Activated gamma-delta T cell (primary cell): ENCODE results near the gene MIGA2.
"Not testable (repeated sequence)": the region's sequence is repeated elsewhere in the genome, so short reads cannot be mapped to it uniquely, and the experiment has no call there.

Experiments used
- DNase-seq: peaks from one replicate; lab custom pipeline; 2025; lab: John Stamatoyannopoulos, UW

The MIGA2 gene

DNA sequence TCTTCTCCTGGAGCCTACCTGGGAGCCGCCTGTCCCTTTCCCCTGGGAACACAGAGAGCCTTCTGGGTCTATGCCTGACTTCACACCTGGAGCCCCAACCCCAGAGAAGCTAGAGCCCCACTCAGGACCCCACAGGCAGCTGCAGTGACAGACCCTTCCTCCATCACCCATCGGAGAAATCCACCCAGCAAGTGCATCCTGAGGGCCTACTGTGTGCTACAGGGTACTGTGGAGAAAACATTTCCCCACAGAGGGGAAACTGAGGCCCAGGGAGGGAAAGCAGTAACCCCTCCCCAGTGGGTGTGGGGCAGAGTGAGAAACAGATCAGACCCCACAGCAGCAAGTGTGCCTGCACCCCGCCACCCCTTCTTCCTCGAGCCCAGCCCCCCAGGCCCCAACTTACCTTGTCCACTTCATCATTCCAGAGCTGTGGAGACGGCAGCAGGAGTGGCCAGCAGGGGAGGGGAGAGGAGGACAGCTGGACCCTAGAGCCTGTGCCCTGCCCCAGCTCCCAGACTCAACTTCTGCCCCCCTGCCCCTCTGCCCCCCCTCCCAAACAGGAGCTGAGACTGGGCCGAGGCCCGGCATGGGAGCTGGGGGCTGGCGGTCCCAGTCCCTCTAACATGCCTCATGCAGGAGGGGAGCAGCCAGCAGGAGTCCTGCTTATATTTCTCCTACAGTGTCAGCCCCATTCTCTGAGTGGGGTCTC, 26.0 kb upstream of the MIGA2 start:
- DNase-seq = no peak

DNA sequence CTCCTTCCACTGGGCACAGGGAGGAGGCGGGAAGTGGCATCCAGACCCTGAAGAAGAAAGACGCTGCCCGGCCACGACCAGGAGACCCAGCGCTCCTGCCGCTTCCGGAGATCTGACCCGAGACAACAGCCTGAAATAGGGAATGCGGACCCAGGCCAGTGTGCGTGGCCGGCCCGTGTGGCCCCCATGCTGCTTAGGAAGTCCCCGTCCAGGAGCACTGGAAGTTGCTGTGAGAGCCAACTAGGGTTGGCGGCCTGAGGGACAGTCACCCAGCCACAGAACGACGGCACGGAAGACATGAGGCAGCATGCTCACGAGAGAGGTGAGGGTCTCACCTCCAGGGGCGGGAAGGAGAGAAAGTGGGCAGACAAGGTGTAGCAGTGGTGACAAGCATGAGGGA, 25.3 kb upstream of the MIGA2 start:
- DNase-seq = no peak

DNA sequence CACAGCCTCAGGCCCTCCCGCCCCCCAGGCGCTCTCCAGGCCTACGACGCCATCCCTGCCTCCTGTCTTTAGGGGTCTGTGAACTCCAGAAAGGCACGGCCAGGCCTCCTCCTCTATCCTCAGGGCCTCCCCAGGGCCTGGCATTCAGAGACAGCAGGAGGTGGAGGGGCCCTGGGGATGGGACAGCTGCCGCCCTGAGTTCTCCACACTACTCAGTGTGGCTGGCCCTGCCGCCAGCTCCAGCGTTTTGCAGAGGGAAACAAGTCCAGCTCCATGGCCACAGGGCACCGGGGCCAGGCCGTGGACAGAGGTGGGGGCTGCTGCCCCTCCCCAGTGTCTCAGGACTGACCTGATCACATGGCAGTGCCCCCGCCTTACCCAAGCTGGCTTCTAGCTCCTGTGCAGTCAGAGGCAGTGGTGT, 24.7 kb upstream of the MIGA2 start:
- no peak for DNase-seq

DNA sequence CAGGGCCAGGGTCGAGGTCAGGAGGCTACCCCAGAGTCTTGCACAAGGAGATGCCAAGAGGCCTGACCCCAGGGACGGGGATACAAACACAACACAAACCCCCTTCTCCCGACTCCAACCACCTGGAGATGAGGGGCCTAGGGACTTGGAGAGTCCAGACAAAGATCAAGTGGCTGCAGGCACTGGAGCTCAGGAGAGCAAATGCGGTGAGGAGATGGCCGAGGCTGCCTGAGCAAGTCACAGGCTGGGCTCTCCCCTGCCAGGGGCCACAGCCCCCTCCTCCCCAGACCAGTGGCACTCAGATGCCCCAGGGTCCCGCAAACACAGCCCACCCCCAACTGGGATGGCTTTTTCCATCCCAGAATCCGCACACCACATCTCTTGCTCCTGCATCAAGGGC, 24.1 kb upstream of the MIGA2 start:
- no peak for DNase-seq

DNA sequence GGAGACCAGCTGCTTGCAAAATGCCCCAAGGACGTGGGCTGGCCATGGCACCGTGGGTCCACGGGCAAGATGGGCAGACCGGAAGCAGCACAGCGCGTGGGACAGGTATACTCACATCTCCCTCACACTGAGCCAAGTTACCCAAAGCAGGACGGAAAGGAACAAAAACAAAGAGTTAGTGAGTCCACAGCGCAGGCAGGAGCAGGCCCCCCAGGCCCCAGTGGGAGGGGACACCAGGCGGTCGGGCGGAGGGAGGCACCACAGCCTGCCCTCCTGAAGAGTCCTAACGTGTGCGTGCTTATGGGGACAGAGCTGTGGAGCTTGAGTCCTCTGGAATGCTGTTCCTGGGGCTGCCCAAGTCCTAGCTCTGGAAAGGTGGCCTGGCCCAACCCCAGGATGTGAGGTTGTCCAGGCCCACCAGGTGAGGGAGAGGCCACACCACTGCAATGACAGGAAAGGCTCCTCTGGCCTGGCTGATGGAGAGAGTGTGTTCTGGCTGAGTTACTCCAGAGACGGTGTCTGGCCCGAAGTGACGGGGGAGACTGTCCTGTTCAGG, 23.5 kb upstream of the MIGA2 start:
- no peak for DNase-seq

DNA sequence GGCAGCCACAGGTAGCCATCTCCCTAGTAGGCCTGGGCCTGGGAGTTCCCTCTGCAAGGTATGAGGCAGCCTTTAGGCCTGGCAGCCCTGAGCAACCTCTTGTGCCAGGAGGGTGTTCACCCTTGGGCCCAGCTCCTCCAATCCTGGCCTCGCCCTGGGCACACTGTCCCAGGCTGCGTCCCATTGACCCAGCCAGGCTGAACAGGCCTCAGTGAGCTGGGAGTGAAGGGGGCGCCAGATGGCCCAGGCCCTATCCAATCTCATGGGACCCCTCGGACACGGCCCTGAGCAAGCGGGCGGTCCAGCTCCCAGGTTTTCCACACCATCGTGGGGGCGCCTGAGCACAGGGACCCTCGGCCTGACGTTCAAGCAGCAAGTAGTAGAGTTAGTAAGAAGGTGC, 22.8 kb upstream of the MIGA2 start:
- no peak for DNase-seq

DNA sequence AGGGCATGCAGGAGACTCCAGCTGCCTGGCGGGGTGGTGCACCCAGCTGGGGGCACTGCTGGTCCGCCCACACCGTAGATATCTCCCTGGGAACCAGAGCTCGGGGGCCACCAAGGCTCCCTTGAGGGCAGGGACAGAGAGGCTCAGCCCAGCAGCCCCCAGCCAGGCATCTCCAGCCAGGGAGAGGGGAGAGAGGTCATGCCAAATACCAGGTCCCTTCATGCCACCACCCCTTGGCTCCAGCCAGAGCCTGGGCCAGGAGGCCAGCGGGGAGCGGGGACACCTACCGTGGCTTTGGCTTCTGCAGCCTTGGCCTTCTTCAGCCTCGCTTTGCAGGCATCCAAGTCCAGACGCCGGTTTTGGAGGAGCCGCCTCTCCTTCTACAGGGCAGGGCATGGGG, 22.3 kb upstream of the MIGA2 start:
- no peak for DNase-seq

DNA sequence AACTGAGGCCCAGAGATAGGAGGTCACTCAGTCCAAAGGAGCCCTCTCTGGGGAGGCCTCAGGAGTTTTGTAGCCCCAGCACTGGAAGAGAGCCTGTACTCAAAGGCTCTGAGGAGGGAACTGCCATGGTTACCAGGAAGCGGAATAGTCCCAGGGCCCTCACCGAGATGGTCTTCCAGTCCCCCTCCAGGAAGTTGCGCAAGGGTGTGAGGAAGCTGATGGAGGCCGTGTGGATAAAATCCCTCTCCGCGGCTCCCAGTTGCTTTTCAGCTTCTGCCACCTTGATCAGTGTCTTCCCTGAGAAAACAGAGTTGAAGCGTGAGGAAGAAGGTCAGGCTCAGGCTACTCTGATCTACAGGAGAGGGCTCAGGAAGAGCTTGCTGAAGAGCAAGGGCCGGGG, 21.8 kb upstream of the MIGA2 start:
- no peak for DNase-seq

DNA sequence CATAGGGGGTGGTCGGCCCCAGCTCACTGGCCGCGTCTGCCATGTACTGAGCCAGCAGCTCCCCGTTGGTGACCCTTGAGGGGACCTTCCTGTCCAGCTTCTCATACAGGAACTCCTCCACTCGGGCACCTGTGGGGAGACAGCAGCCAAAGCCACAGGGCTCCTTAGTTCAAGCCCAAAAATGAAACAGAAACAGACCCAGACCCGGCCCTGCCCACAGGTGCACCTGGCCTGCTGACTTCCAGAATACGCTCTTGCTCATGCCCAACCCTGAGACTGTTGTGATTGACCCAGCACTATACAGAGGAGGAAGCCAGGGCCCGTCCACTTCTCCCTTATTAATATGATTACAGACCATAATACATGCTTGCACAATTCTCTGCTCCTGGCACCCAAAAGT, 15.3 kb upstream of the MIGA2 start:
- DNase-seq = no peak

DNA sequence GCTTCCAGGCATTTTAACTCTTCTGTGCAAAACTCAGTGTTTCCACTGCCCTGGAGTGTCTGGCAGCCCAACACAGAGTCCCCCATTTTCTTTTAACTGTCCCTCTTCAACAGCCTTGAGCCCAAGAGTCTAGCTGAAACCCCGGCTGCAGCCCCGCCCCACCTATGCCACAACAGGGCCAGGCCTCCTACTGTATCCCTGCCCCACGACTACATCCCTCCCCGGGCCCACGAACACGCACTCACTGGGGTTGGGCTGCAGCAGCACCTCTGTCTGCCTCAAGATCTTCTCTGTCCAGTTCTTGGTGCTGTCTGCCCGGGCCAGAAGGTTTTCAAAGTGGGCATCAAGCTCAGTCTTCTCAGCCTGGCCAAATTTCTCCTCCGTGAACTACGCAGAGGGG, 14.4 kb upstream of the MIGA2 start:
- DNase-seq = no peak

DNA sequence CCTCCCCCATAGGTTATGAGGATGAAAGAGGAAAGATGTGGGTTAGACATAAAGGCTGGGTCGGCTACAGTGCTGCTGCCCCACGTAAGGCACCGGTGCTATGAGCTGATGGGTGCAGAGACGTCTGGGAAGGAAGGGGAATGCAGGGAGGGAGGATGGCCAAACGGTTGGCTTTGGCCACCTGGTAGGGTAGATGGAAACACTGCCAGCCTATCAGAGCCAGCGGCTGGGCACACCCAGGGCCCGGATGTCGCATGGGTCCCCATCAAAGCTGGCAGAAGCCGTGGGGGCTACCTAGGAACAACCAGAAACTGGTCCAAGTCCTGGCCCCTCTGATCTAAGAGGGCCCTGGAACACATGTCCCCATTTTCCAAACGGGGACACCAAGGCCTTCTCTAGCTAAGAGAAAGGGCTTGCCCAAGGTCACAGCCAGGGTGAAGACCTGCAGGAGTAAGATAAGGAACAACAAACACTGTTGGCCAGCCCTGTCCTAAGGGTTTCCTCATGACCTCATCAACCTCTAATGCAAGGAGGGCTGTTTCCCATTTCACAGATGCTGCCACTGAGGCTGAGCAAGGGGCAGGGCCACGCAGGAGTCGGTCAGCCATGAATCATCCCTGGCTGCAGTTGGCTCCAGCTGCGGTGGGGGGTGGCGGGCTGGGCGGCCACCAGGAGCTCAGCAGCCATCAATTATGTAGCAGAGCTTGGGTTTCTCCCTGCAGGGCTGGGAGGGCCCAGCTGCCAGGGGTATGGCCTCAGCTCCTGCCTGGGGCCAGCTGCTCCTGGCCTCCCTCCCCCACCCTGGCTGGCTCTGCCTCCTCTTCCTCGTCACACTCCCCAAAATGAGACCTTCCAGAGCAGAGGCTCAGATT, 13.2 kb upstream of the MIGA2 start:
- no peak for DNase-seq

DNA sequence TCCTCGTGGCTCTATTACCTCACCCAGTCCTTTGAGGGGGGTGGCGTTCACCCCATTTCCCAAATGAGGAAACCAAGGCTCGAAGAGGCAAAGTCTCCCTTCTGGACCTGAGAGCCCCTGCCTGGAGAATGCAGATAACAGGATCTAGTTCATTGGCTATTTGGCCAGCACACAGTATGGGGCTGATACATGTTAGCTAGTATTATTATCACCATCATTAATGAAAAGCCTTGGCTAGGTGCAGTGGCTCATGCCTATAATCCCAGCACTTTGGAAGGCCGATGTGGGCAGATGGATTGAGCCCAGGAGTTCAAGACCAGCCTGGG, 12.6 kb upstream of the MIGA2 start:
- no peak for DNase-seq

DNA sequence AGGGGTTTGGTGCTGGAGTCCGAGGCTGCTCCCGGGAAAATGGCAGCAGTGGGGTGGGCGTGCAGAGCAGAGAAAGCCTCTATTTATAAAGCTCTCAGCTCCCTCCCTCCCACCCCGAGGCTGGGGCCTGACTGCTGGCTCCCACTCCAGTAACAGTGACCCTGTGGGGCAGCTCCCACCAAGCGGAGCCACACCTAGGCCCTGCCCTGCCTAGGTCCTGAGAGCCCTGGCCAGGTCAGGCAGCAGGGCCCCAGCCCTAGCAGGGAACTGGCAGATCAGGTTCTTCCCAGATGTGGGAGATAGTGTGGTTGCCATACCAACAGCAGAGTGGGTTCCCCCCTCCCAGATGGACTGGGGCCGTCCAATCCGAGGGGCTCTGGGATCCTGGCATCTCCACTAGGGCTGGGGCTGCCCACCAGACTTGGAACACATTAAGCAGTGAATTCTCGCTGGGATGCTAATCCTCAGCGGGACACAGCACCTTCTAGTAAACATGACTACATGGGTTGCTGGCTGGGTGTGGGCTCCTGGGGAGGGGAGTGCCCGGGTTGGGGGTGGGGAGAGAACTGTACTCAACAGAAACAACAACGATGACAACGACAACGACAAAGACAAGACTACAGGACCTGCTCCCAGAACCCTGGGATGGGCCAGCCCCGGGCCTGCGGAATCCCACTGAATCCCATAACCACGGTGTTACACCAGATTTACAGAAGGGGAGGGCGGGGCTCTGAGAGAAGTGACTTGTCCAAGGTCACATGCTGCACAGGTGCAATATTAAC, 9.8 kb upstream of the MIGA2 start:
- DNase-seq = no peak

DNA sequence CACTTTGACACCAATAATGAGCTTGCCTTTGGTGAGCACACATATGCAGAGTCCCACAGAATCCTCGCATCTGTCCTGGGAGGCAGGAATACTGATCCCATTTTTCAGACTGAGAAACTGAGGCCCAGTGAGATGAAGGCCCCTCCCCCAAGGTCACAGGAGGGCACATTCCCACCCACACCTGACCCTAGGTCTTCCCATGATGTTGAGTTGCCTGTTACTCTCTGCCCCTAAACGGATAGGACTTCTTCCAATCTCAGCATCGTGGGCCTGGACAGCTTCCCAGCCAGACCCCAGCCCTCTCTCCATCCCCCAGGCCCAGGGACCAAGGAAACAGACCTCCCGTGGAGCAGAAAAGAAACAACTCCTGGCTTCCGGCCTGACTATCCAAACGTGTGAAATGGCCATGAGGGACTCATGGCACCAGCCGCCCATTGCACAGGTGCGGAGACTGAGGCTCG, 9.2 kb upstream of the MIGA2 start:
- no peak for DNase-seq

DNA sequence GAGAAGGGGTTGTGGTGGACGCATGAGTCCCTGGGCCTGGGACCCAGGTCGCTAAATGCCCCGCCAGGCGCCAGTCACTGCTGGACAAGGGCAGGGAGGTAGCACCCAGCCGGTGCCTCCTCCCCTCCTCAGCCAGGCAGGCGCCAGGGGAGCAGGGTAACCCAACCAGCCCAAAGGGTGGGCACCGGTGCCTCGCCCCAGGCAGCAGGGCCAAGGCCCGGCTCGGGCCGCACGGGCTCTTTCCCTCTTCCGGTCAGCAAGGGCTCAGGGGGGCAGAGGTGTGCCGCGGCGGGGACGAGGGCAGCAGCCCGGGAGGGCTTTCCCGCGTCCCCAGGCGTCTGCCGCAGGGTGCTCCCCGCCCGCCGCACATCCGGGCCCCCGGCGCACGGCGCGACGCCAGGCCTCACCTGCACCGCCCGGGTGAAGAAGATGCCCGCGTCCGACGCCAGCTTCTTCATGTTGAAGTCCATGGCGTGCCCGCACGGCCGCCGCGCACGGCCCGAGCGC, 8.7 kb upstream of the MIGA2 start:
- peak; percentile 81 for DNase-seq

DNA sequence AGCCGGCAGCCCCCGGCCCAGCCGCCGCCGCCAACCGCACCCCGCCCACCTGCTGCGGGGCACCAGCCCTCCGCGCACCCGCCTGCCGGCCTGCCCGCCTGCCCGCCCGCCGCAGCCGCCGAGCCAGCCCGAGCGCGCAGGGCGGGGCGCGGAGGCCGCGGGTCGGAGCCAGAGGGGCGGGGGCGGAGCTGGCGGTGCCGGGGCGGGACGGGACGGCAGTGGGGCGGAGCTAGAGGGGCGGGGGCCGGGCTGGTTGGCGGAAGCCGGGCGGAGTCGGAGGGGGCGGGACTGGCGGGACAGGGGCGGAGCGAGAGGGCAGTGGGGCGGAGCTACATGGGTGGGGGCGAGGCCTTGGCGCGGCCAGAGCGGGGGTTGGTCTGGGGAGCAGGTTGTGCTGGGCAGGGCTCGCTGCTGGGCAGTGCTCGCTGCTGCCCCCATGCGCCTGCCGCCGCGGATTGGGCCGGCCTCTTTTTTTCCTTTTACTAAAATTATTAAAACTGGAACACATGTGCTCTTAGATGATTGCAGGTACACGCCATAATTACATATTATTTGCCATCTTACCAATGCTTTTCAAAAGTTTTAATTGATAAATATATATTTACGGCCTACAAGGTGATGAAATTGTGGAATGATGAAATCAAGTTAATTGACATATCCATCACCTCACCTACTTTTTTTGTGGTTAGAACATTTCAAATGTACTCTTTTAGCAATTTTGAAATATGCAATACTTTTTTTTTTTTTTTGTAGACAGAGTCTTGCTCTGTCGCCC, 8.0 kb upstream of the MIGA2 start, which contains the start of gene SH3GLB2:
SH3GLB2 (minus strand) TSS at position 140 of the 775 bp plus-strand sequence. CDS start 177 bp downstream, outside the sequence.
- peak; percentile 92 for DNase-seq

DNA sequence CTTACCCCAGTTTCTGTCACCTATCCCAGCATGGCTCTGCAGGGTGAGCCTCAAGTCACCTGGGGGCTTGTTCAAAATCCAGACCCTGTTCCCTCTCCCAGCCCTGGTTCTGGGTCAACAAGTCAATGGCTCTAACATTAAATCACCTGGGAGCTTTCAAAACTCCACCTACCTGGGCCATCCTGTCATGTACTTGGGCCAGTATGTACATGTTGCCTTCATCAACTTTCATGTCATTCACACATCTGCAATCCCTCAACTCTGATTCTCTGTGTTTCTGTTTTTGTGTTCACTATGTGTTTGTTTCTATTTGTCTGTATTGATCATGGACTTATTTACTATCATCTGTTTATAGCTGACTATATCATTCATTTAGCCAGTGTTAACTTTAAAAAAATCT, 6.2 kb upstream of the MIGA2 start:
- no peak for DNase-seq

DNA sequence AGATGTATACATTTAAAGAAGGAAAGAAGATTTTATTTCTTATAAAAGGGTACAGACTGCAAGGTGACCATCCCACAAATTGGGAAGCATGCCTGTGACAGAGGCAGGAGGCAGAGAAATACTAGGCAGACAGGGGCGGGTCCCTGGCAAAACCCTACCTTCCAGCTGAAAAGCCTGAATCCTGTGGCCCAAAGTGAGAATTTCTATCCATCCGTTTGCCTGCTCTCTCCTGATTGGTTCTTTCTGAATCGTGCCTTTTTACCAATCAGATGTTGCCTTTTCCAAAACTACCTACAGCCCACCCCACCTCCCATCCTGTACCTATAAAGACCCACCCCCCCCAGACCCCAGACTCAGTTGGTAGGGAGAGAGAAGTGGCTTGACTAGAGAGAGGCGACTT, 4.9 kb upstream of the MIGA2 start:
- DNase-seq = no peak

DNA sequence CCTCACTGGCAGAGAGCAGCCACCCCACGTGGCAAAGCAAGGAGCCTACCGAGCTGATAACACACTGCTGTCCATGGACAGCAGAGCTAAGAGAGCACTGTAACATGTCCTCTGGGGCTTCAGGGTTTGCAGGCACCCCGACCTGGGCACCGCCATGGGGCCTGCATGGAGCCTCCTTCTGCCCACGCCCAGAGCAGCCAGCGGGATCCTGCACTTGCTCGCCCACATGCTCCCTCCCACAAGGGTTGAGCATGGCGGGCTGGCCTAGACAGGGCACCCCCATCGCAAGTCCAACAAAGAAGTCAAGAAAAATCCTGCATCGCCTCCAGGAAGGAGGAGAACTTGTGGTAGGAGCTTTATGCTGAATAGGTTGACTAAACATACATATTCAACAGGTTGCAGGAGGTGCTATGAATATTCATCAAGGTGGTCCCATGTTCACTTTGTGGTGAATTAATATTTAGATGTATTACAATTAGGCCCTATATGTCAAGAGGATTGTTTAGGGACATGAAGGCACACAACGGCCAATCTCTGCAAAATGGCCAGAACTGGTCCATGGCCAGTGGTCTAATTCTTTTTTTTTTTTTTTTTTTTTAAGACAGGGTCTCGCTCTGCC, 3.8 kb upstream of the MIGA2 start:
- DNase-seq = no peak

DNA sequence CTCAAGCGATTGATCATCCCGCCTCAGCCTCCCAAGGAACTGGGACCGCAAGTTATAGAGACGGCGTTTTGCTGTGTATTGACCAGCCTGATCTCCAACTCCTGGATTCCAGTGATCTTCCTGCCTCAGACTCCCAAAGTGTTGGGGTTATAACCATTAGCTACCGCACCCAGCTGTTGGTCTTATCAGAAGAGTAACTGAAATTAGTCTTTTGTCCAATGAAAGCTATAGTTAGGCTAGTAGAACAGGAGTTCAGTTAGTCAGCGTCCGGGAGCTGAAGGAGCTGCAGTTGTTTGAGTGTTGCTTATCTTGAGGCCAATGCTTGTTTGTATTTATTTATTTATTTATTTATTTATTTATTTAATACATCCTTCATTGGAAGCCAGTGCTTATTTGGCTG, 3.2 kb upstream of the MIGA2 start:
- DNase-seq = no peak

DNA sequence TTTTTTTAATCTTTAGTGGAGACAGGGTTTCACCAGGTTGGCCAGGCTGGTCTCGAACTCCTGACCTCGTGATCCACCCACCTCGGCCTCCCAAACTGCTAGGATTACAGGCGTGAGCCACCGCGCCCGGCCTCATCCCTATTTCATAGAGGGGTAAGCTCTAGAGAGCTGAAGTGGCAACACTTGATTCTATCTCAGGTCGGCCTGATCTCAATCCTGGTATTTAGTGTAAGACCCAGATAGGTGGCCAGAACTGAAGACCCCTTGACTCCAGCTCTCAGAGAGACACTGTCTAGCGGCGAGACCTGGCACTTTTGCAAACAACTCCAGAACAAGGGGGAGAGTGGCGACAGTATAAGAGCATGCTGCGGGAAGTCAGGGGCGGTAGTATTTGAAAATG, 588 bp upstream of the MIGA2 start:
- DNase-seq = not testable (repeated sequence)
